WI38 (cell line): ENCODE measurements around the gene ZNF222.

ENCODE experiments used
- H3K4me3 ChIP-seq: 2 replicates; pipeline ENCODE4 v1.5.1; 2011; ENCODE audit warnings: low read depth, mild to moderate bottlenecking, control low read depth, low read length
- TF ChIP-seq, protein P1 (sequence below): IDR thresholded peaks from 2 replicates; pipeline ENCODE4 v1.5.1; 2012; ENCODE audit warnings: low read depth, mild to moderate bottlenecking, control low read depth, low read length

ZNF222 gene

DNA sequence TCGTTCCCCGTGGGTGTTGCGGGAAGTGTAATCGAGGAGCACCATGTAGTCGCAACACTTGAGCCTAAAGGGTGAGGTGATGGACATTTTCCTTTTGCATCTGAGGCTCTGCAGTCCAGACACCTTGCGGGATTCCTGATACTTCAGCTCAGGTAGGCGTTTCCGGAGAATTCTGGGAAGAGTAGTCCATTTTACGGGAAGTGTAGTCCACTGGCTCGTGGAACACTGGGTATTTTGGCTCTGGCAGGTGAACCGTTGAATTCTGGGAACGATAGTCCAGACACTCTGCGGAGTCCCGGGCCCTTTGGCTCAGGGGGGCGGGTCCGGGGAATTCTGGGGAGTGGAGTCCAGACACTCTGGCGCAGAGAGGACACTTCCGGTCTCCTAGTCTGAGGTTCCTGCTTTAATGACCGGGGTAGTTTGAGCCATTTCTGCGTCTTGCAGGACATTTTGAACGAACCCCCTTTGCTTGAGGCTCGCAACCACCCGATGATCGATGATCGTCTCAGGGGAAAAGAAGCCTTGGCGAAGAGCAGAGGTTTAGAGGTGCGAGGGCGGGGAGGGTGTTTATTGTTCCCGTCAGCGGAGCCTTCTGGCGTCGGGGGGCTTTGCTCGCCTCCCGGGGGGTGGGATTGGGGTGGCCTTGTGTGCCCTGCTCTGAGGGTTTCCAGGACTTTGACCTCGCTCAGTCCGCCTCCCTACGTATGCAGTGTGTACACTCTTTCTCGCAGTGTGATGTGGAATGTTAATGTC, 26.6 kb downstream of the ZNF222 start, which contains the start of gene ZNF223:
Gene ZNF223 (plus strand): TSS at position 387 of the 753 bp plus-strand sequence. CDS start 3,141 bp downstream, outside the sequence.
- H3K4me3 ChIP-seq = peak within 1 kb of the TSS; percentile 91
- TF ChIP-seq, protein P1, sequence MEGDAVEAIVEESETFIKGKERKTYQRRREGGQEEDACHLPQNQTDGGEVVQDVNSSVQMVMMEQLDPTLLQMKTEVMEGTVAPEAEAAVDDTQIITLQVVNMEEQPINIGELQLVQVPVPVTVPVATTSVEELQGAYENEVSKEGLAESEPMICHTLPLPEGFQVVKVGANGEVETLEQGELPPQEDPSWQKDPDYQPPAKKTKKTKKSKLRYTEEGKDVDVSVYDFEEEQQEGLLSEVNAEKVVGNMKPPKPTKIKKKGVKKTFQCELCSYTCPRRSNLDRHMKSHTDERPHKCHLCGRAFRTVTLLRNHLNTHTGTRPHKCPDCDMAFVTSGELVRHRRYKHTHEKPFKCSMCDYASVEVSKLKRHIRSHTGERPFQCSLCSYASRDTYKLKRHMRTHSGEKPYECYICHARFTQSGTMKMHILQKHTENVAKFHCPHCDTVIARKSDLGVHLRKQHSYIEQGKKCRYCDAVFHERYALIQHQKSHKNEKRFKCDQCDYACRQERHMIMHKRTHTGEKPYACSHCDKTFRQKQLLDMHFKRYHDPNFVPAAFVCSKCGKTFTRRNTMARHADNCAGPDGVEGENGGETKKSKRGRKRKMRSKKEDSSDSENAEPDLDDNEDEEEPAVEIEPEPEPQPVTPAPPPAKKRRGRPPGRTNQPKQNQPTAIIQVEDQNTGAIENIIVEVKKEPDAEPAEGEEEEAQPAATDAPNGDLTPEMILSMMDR = no peak

DNA sequence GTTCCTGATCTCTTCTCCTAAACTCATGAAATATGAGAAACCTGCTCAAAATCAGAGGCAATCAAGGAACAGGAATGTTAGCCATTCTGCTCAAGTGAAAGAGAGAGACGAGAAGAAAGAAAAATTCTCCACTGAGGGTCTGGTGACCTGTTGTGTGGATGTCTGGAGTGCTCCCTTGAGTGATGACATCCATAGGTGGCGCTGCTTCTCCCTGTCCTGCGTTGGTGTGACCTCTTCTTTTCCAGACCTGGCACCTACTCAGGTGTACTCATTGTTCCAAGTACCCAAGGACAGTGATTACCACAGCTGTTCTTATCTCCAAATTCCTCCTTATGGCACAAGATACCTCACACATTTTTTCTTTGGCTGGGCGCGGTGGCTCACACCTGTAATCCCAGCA, 30.7 kb downstream of the ZNF222 start:
- TF ChIP-seq, protein P1 = no peak

DNA sequence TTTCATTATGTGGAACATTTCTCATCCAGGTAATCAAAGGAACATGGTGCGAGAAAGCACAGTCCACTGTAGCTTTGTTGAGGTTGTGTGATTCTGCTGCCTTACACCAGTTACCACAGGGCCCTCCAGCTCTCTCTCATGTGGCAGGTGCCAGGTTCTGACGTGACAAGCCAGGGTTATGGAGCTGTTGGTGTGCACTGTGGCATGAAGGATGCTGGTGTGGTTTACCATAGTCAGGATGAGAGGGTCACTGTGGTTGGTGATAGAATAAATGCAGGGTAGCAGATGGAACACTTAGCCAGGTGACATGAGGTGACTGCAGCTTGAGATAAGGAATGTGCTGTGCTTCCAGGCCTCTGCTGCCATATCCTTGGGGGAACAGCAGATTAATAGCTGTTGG, 34.0 kb downstream of the ZNF222 start:
- no peak overlapping the region for H3K4me3 ChIP-seq
- TF ChIP-seq, protein P1 = no peak

More for the DNA sequence above, 30.7 kb downstream of the ZNF222 start:
- H3K4me3 ChIP-seq = no peak overlapping the region

DNA sequence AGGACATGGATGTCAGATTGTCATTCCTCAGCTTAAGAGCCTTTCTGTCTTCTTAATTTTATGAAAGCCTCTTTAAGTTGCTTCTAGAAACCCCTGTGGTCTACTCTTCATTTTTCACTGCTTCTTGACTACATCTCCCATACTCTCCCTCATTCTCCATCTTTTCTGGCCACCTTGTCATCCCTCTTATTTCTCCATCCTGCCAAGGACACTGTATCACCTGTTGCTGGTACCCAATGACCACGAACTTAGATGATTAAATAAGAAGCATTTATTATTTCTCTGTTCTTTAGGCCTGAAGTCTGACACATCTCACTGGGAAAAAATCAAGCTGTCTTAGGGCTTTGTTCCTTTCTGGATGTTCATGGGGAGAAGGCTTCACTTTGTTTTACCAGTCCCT, 35.9 kb downstream of the ZNF222 start:
- no peak overlapping the region for H3K4me3 ChIP-seq

DNA sequence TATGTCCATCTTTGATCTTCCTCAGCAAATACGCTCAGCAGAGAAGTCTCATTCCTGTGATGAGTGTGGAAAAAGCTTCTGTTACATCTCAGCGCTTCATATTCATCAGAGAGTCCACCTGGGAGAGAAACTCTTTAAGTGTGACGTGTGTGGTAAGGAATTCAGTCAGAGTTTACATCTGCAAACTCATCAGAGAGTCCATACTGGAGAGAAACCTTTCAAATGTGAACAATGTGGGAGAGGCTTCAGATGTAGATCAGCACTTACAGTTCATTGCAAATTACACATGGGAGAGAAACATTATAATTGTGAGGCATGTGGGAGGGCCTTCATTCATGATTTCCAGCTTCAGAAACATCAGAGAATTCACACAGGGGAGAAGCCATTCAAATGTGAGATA, 41.1 kb downstream of the ZNF222 start:
- TF ChIP-seq, protein P1 = no peak
- no peak overlapping the region for H3K4me3 ChIP-seq

More for the DNA sequence above, 35.9 kb downstream of the ZNF222 start:
- TF ChIP-seq, protein P1 = no peak

DNA sequence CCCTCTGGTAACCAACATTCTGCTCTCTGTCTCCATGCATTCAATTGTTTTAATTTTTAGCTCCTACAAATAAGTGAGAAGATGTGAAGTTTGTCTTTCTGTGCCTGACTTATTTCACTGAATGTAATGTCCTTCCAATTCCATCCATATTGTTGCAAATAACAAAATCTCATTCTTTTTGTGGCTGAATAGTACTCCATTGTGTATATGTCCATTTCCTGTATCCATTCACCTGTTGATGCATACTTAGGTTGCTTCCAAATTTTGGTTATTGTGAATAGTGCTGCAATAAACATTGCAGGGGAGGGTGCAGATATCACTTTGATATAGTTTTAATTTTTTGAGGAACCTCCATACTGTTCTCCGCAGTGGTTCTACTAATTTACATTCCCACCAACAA, 44.2 kb downstream of the ZNF222 start:
- H3K4me3 ChIP-seq = no peak overlapping the region
- TF ChIP-seq, protein P1 = no peak

DNA sequence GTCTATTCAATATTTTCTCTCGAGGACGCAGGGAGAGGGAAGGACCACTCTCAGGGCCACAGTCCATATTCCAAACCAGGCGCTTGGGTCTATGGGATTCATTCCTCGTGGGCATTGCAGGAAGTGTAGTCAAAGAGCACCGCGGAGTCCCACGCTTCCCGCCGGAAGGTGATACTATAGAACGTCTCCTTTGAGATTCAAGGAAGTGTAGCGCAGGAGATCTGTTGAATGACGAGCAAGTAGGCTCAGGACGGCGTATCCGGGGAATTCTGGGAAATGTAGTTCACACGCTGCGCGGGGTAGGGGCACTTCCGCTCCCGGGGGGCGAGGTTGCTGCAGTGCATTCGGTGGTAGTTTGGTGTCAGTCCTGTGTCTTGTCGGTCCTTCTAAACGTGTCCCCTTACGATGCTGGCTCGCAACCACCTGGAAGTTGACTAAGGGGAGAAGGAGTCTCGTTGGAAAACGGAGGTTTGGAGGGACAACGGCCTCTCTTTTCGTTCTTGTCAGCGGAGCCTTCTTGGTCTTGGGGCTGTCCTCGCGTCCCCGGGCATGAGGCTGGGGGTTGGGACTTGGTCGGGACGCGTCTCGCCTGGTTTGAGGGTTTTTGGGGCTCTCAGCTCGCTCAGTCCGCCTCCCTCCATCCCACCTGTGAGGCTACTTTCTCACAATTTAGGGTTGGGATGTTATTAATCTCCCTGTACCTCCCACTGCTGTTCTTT, 46.8 kb downstream of the ZNF222 start, which contains the start of gene ZNF284:
Gene ZNF284 (plus strand): TSS at position 336 of the 719 bp plus-strand sequence. CDS start 4,231 bp downstream, outside the sequence.
- H3K4me3 ChIP-seq = peak within 1 kb of the TSS; percentile 68
- TF ChIP-seq, protein P1 = no peak
